ENCODE measurements around the gene KCTD11. TPM values are rescaled to one million over a fixed set of nuclear protein-coding genes. Genes with fewer than 3 reads are reported as not detected.

KCTD11 gene
- total RNA-seq, 6 experiments from 2014 or later = 2.2 to 4.4 (median 2.9) TPM

DNA sequence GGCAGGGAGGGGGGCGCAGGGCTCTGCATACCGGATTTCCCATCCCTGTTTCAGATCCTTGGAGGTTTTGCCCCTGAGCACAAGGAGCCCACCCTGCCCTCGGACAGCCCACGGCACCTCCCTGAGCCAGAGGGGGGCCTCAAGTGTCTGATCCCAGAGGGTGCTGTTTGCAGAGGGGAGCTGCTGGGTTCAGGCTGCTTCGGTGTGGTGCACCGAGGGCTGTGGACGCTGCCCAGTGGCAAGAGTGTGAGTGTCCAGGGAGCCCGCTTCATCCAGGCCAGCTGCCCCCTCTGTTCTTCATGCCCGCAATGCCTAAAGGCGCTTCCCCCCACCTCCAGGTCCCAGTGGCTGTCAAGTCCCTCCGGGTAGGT is 31.4 kb downstream of the KCTD11 start:
- peaks cover 0 to 10% (median 0%) of the 10 kb centered on the region in 4 donors for H3K4me1 ChIP-seq
- intact Hi-C loops (cut with DNase I) = no loop called here
- no peak overlapping the region for H3K4me3 ChIP-seq
- WGBS (ENCODE audit: insufficient coverage, low coverage, low lambda C conversion rate, missing lambda C conversion rate) = 92% methylated on average over 2 of the region's 11 CpGs
- no peak overlapping the region for H3K27ac ChIP-seq
- H3K9me3 ChIP-seq = no peaks in the 10 kb centered on the region
- no peak for DNase-seq
- H3K36me3 ChIP-seq = peaks cover 0 to 2% (median 0%) of the 10 kb centered on the region in 4 donors
- H3K27me3 ChIP-seq = no peaks in the 10 kb centered on the region
- no peak for ATAC-seq
- TF ChIP-seq POLR2A (IDR thresholded peaks at IDR 0.05) = no peak
- TF ChIP-seq, protein P1, sequence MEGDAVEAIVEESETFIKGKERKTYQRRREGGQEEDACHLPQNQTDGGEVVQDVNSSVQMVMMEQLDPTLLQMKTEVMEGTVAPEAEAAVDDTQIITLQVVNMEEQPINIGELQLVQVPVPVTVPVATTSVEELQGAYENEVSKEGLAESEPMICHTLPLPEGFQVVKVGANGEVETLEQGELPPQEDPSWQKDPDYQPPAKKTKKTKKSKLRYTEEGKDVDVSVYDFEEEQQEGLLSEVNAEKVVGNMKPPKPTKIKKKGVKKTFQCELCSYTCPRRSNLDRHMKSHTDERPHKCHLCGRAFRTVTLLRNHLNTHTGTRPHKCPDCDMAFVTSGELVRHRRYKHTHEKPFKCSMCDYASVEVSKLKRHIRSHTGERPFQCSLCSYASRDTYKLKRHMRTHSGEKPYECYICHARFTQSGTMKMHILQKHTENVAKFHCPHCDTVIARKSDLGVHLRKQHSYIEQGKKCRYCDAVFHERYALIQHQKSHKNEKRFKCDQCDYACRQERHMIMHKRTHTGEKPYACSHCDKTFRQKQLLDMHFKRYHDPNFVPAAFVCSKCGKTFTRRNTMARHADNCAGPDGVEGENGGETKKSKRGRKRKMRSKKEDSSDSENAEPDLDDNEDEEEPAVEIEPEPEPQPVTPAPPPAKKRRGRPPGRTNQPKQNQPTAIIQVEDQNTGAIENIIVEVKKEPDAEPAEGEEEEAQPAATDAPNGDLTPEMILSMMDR (IDR thresholded peaks at IDR 0.05) = no peak

- H3K27ac ChIP-seq = no peak overlapping the region
Measured at GRCh38 chr17:7383742-7384488, 32.0 kb downstream of the KCTD11 start.

DNA sequence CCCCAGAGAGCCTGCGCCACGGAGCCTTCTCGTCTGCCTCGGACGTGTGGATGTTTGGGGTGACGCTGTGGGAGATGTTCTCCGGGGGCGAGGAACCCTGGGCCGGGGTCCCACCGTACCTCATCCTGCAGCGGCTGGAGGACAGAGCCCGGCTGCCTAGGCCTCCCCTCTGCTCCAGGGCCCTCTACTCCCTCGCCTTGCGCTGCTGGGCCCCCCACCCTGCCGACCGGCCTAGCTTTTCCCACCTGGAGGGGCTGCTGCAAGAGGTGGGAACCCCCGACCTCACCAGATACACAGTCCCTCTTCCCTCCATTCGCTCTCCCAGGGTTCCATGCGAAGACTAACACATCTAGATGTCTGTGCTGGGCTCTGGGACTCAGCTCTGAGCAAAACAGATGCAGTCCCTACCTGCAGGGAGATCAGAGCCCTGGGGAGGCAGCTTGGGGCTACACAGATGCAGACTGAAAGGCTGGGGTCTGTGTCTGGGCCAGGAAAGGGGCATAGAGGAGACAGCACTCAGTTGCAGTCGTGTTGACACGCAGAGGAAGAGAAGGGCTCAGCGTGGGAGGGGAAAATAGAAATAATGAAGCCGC is 32.6 kb downstream of the KCTD11 start:
- intact Hi-C loops (cut with DNase I) = no loop called here
- H3K27ac ChIP-seq = no peak overlapping the region

More at GRCh38 chr17:7383742-7384488, 32.0 kb downstream of the KCTD11 start:
- no CpG with 5 or more reads among the region's 65 CpGs for WGBS (ENCODE audit: insufficient coverage, low coverage, low lambda C conversion rate, missing lambda C conversion rate)
- H3K9me3 ChIP-seq = no peaks in the 10 kb centered on the region
- ATAC-seq = peak; percentile 16 to 47 (median 34)
- no peak for DNase-seq
- H3K4me1 ChIP-seq = peaks cover 0 to 10% (median 0%) of the 10 kb centered on the region in 4 donors
- peak overlapping the region; percentile 16 to 42 (median 18) for H3K4me3 ChIP-seq
- no peaks in the 10 kb centered on the region for H3K27me3 ChIP-seq
- H3K36me3 ChIP-seq = peaks cover 0 to 8% (median 0%) of the 10 kb centered on the region in 4 donors
- TF ChIP-seq POLR2A (IDR thresholded peaks at IDR 0.05) = no peak
- TF ChIP-seq, protein P1 (IDR thresholded peaks at IDR 0.05) = no peak
- intact Hi-C loops (cut with DNase I) = no loop called here

DNA sequence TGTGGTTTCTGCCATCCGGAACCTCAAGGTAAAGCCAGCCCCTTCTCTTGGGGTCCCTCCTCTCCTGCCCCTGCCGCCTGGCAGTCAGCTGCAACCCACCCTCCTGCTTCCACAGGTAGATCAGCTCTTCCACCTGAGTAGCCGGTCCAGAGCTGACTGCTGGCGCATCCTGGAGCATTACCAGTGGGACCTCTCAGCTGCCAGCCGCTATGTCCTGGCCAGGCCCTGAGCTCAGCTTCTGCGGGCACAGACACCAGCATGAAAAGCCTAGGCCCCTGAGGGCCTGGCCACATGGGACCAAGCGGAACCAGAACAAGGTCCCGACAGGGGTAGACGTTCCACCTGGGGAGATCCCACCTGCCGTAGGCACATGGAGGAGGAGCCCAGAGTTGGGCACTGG is 36.9 kb downstream of the KCTD11 start:
- DNase-seq = no peak

More for the DNA sequence above, 32.6 kb downstream of the KCTD11 start:
- peaks cover 0 to 10% (median 0%) of the 10 kb centered on the region in 4 donors for H3K4me1 ChIP-seq
- DNase-seq (no peak), ATAC-seq (no peak)
- peaks cover 0 to 11% (median 0%) of the 10 kb centered on the region in 4 donors for H3K36me3 ChIP-seq
- no peaks in the 10 kb centered on the region for H3K9me3 ChIP-seq
- H3K4me3 ChIP-seq = peak overlapping the region in 2 of 3 donors; percentile 16 to 42
- no peak for TF ChIP-seq POLR2A (IDR thresholded peaks at IDR 0.05)
- TF ChIP-seq, protein P1 (IDR thresholded peaks at IDR 0.05) = no peak
- H3K27me3 ChIP-seq = no peaks in the 10 kb centered on the region
- 90% methylated on average over 6 of the region's 23 CpGs for WGBS (ENCODE audit: insufficient coverage, low coverage, low lambda C conversion rate, missing lambda C conversion rate)

More for the DNA sequence above, 36.9 kb downstream of the KCTD11 start:
- Histone ChIP-seq H3K4me3 (no peak overlapping the region), H3K4me1 (no peaks in the 10 kb centered on the region), H3K9me3 (no peaks in the 10 kb centered on the region), H3K36me3 (peaks cover 0 to 14% (median 0%) of the 10 kb centered on the region in 4 donors), H3K27ac (no peak overlapping the region), H3K27me3 (no peaks in the 10 kb centered on the region)
- ATAC-seq = no peak
- intact Hi-C loops (cut with DNase I) = no loop called here
- TF ChIP-seq, protein P1 (IDR thresholded peaks at IDR 0.05) = no peak
- no peak for TF ChIP-seq POLR2A (IDR thresholded peaks at IDR 0.05)
- 73% methylated on average over 4 of the region's 10 CpGs for WGBS (ENCODE audit: insufficient coverage, low coverage, low lambda C conversion rate, missing lambda C conversion rate)
